ENCODE data around the gene TANK. TPM values are rescaled to one million over a fixed set of nuclear protein-coding genes. Genes with fewer than 3 reads are reported as not detected.

TANK gene
- total and polyA plus RNA-seq, 2 of the 8 experiments (the other 6 are each of a cell fraction or from before 2014, with no cell fraction given) = 7.0 to 26.1 TPM

- Histone ChIP-seq H3K9me3 (ENCODE audit: insufficient read depth in 2 of 2, low read depth in 1 of 2, low read length in 1 of 2) (no peaks in the 10 kb centered on the region), H3K79me2 (ENCODE audit: control insufficient read depth in 1 of 2, insufficient read depth in 2 of 2, low read length in 2 of 2) (no peaks in the 10 kb centered on the region), H3K18ac (ENCODE audit: extremely low read depth, low read length) (no peak overlapping the region), H3K9ac (replicated peaks in 1 of 4; ENCODE audit: extremely low read depth in 1 of 4, low read depth in 3 of 4, low read length in 3 of 4) (no peak overlapping the region), H4K20me1 (replicated peaks in 1 of 2; ENCODE audit: control insufficient read depth in 1 of 2, insufficient read depth in 2 of 2, low read length in 2 of 2) (no peaks in the 10 kb centered on the region), H2BK20ac (ENCODE audit: low read length) (no peak overlapping the region), H3K79me1 (ENCODE audit: low read depth, low read length) (no peaks in the 10 kb centered on the region), H4K5ac (ENCODE audit: insufficient read length, low read depth, low read length) (no peak overlapping the region), H3K27me3 (replicated peaks in 1 of 4; ENCODE audit: control insufficient read depth in 3 of 4, extremely low read depth in 1 of 4, insufficient read depth in 3 of 4, low read length in 3 of 4) (no peaks in the 10 kb centered on the region), H2BK5ac (ENCODE audit: low read depth, low read length) (no peak overlapping the region), H3K4me3 (ENCODE audit: extremely low read depth in 1 of 4, insufficient read depth in 2 of 4, low read depth in 3 of 4, low read length in 4 of 4) (no peak overlapping the region), H2AFZ (ENCODE audit: low read length) (no peak overlapping the region), H3K4me2 (ENCODE audit: insufficient read depth in 1 of 2, low read depth in 2 of 2, low read length in 2 of 2) (no peak overlapping the region), H4K8ac (ENCODE audit: extremely low read depth, insufficient read depth, low read length) (no peak overlapping the region), H3K56ac (replicated peaks; ENCODE audit: insufficient read length, low read depth, low read length) (no peak overlapping the region), H3K27ac (ENCODE audit: low read depth, low read length) (no peak overlapping the region), H2BK15ac (ENCODE audit: low read length) (no peak overlapping the region), H3K4me1 (replicated peaks in 1 of 4; ENCODE audit: control insufficient read depth in 3 of 4, insufficient read depth in 4 of 4, low read length in 3 of 4) (peaks cover 0 to 12% (median 0%) of the 10 kb centered on the region in 4 experiments; a peak in 1 of 7 replicates), H4K91ac (replicated peaks; ENCODE audit: insufficient read length, low read length) (no peak overlapping the region), H2AK5ac (ENCODE audit: low read depth, low read length) (no peak overlapping the region), H2BK120ac (replicated peaks; ENCODE audit: low read depth, low read length) (no peak overlapping the region), H3K4ac (replicated peaks; ENCODE audit: insufficient read length, low read depth, low read length) (no peak overlapping the region), H2BK12ac (ENCODE audit: low read depth, low read length) (no peak overlapping the region), H3K23ac (ENCODE audit: insufficient read length) (no peak overlapping the region), H3K14ac (ENCODE audit: insufficient read length) (no peak overlapping the region), H3K23me2 (ENCODE audit: low read depth, low read length) (no peaks in the 10 kb centered on the region), H3K36me3 (ENCODE audit: control insufficient read depth in 2 of 4, insufficient read depth in 4 of 4, low read length in 3 of 4) (no peaks in the 10 kb centered on the region)
- no peak for TF ChIP-seq SUZ12 (IDR thresholded peaks at IDR 0.05; ENCODE audit: low read length)
- TF ChIP-seq RAD21 (IDR thresholded peaks at IDR 0.05 in 1 of 2, conservative IDR thresholded peaks at IDR 0.05 in 1 of 2; ENCODE audit: low read depth in 2 of 2, low read length in 2 of 2) = no peak
- TF ChIP-seq NRF1 (IDR thresholded peaks at IDR 0.05; ENCODE audit: low read depth, low read length) = no peak
- no peak for TF ChIP-seq POLR2A (IDR thresholded peaks at IDR 0.05; ENCODE audit: control extremely low read depth in 1 of 2, low read depth in 2 of 2, low read length in 2 of 2)
- FAIRE-seq (no peak), DNase-seq (ENCODE audit: low read depth in 1 of 2, low spot score in 2 of 2) (no peak)
- WGBS, 2 experiments (ENCODE audit: extremely low coverage in 1 of 2, insufficient coverage in 1 of 2, insufficient read length in 1 of 2, insufficient replicate concordance in 2 of 2, low coverage in 1 of 2, low lambda C conversion rate in 2 of 2, missing lambda C conversion rate in 1 of 2) = 73% methylated on average over 2 of the region's 2 CpGs; no CpG with 5 or more reads in 1 of the 2 experiments
- ChIA-PET POLR2A (ENCODE audit: partially characterized antibody) (no interaction called here), CTCF (ENCODE audit: partially characterized antibody) (interaction anchor here (1.0 kb wide), 1 partner anchor 54 kb away, joined by 7 read pairs; no protein-coding TSS in a partner anchor)
These were observed 42.7 kb upstream of the TANK start for GRCh38 chr2:161117506-161117905.

Measured in H1 (cell line).